NB4 (cell line): ENCODE measurements around the gene MDC1.

Source experiments
- DNase-seq: peaks from one replicate; pipeline ENCODE4 v3.0.0; 2010; ENCODE audit warnings: low read depth
- H3K4me3 ChIP-seq: one replicate; pipeline ENCODE4 v1.5.1; 2011; ENCODE audit warnings: mild to moderate bottlenecking, low read depth, low read length, moderate library complexity
- CTCF ChIP-seq: IDR thresholded peaks from one replicate; pipeline ENCODE4 v1.5.1; 2012; ENCODE audit warnings: low read depth, low read length
- MYC ChIP-seq: IDR thresholded peaks from 2 replicates; pipeline ENCODE4 v1.6.1; 2011; ENCODE audit warnings: low read depth, low read length
- POLR2A ChIP-seq: IDR thresholded peaks from 2 replicates; pipeline ENCODE4 v1.6.1; 2011; ENCODE audit warnings: mild to moderate bottlenecking; ENCODE audit not compliant: insufficient read length; ENCODE audit errors: extremely low read depth
- TF ChIP-seq, protein P1 (sequence below): IDR thresholded peaks from 2 replicates; pipeline ENCODE4 v1.6.1; 2011; ENCODE audit warnings: low read depth, low read length

The MDC1 gene

DNA sequence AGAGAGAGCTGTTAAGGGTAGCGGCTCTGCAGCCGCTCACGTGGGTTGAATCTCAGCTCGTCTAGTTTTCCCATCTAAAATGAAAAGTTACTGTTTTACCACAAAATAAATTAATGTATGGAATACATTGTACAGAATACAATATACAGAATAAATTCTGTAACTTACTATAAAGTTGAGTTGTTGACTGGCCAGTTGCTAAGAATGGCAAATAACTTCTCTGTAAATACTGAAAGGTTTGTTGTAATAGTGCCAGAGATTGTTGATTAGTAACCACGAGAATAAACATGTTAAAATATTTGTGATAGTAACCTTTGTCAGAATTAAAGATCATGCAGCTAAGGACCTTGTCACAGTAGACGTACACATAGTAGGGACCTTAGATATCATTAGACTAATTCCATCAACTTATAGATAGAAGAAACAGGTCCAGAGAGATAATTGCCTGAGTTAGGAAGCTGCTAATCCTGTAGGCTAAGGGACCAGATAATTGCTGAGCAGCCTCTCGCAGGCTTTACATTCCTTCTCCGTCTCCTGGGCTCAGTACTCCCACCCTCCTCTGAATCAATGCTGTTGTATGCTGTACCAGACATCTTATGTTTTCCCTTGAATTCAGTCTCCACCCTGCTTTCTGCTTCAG lies 25.8 kb downstream of the MDC1 start:
- H3K4me3 ChIP-seq = peak overlapping the region; percentile 61
- TF ChIP-seq CTCF (no peak), POLR2A (no peak), MYC (no peak)
- TF ChIP-seq, protein P1, sequence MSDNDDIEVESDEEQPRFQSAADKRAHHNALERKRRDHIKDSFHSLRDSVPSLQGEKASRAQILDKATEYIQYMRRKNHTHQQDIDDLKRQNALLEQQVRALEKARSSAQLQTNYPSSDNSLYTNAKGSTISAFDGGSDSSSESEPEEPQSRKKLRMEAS = no peak
- no peak for DNase-seq

DNA sequence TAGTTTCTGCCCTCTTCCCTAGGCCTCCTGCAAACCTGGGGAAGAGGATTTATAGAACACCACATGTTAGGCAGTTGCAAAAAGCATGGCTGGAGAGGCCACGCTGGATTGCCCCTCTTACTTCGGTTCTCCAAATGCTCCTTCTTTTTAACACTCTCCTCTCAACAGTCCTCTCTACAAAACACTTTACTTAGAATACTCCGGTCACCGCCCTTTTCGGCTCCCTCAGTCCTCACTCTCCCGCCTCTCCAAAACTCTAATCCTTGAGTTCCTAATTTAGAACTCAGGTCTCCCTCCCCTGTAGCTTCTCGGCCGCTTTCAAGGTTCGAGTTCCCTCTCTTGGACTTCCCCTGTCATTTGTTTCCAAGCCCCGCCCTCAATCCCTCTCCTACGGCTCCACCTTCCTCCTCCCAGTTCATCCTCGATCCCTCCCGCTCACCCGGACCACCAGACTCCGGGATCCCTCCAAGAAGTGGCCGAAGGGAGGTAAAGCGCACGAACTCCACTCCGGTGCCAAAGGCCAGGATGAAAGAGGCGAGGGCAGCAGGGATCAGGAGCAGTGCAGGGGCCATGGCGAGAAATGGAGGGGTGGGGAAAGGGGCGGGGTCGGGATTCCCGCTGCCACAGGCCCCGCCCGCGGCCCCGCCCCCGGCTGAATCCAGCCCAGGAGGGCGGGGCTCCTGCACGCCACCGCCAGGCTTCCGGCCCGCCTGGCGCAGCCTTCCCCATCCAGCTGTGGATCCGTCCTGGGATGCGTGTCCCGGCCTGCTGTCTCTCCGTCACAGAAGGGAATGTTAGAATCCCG lies 26.5 kb downstream of the MDC1 start, which contains the start of gene NRM:
TSS of gene NRM (minus strand) at position 582 of the 805 bp plus-strand sequence. CDS start at position 572, 10 bp downstream.
- TF ChIP-seq MYC (no peak), POLR2A (peak; percentile 36)
- peak; percentile 87 for DNase-seq
- peak within 1 kb of the TSS; percentile 78 for H3K4me3 ChIP-seq

DNA sequence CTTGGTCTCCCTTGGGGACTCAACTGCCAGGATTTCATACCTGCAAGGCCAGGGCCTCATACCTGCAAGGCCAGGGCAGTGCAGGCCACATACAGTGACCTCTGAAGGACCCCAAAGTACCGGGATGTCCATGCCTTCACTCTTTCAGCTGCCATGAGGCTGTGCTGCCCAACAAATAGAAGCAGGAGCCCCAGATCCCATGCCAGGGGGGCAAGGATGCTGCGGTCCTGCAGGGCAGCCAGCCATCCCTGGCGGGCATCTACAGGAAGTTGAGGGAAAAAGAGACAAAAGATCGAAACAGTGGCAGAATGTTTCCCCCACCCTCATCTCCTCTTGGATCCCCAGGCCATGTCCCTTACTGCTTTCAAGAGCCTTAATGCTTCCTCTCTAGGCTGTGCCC lies 27.1 kb downstream of the MDC1 start:
- no peak for TF ChIP-seq CTCF
- TF ChIP-seq POLR2A = no peak
- TF ChIP-seq MYC = no peak
- TF ChIP-seq, protein P1 = no peak
- H3K4me3 ChIP-seq = peak overlapping the region; percentile 78
- no peak for DNase-seq

- TF ChIP-seq CTCF (no peak), POLR2A (no peak), MYC (no peak)
- TF ChIP-seq, protein P1 = no peak
- H3K4me3 ChIP-seq = peak overlapping the region; percentile 78
These were observed 27.8 kb downstream of the MDC1 start for GRCh38 chr6:30689022-30689865.

GRCh38 chr6:30688569-30688968 lies 28.5 kb downstream of the MDC1 start:
- TF ChIP-seq, protein P1 = no peak
- TF ChIP-seq MYC (no peak), POLR2A (no peak), CTCF (no peak)
- peak overlapping the region; percentile 78 for H3K4me3 ChIP-seq
- DNase-seq = no peak

More at GRCh38 chr6:30689022-30689865, 27.8 kb downstream of the MDC1 start:
- no peak for DNase-seq
